Keratinocyte (primary cell): Measurements from ENCODE around the gene TNC. TPM values are rescaled to one million over a fixed set of nuclear protein-coding genes. Genes with fewer than 3 reads are reported as not detected.

Source experiments
- DNase-seq: peaks from one replicate; pipeline ENCODE4 v3.0.0-alpha.2; 2011; ENCODE audit warnings: low read depth, missing footprints, low spot score
- FAIRE-seq: peaks from 2 replicates; lab custom pipeline; 2011; peaks lifted over from hg19 to GRCh38; lab: Jason Lieb, UNC
- H2AFZ ChIP-seq: 2 replicates; pipeline ENCODE4 v1.6.0; 2012; ENCODE audit warnings: low read length, control low read depth, inconsistent platforms; ENCODE audit not compliant: control insufficient read depth
- H3K27ac ChIP-seq: 2 replicates; pipeline ENCODE4 v1.5.1; 2011; ENCODE audit warnings: low read length; ENCODE audit not compliant: control insufficient read depth, insufficient read depth
- H3K27me3 ChIP-seq: 3 replicates; pipeline ENCODE4 v1.6.0; 2011; ENCODE audit warnings: low read length; ENCODE audit not compliant: control insufficient read depth, insufficient read depth; ENCODE audit errors: extremely low read depth
- H3K36me3 ChIP-seq, 2 experiments: 2 replicates in 1 of 2; 3 replicates in 1 of 2; pipeline ENCODE4 v1.5.1; 2011; ENCODE audit warnings: low read length in 2 of 2, mild to moderate bottlenecking in 1 of 2; ENCODE audit not compliant: control insufficient read depth in 2 of 2, insufficient read depth in 2 of 2; ENCODE audit errors: extremely low read depth in 1 of 2
- H3K4me1 ChIP-seq: 3 replicates; pipeline ENCODE4 v1.5.1; 2011; ENCODE audit warnings: low read length; ENCODE audit not compliant: control insufficient read depth, insufficient read depth; ENCODE audit errors: extremely low read depth
- H3K4me2 ChIP-seq: 3 replicates; pipeline ENCODE4 v1.6.0; 2011; ENCODE audit warnings: low read depth, low read length; ENCODE audit not compliant: control insufficient read depth, insufficient read depth; ENCODE audit errors: extremely low read depth
- H3K4me3 ChIP-seq, 3 experiments: fragments of 200-600 bp in 1 of 3; sonication (generic) in 1 of 3; 2 replicates in 2 of 3; 3 replicates in 1 of 3; pipeline ENCODE4 v1.5.1; 2011 to 2016; ENCODE audit warnings: low read length in 3 of 3, mild to moderate bottlenecking in 3 of 3, control low read depth in 2 of 3, inconsistent platforms in 1 of 3, low read depth in 1 of 3, mixed read lengths in 1 of 3, mixed run types in 1 of 3, moderate library complexity in 1 of 3; ENCODE audit not compliant: control insufficient read depth in 2 of 3, insufficient read depth in 2 of 3; ENCODE audit errors: extremely low read depth in 1 of 3
- H3K79me2 ChIP-seq: 2 replicates; pipeline ENCODE4 v1.6.0; 2012; ENCODE audit warnings: low read length; ENCODE audit not compliant: control insufficient read depth, insufficient read depth
- H3K9ac ChIP-seq: 3 replicates; pipeline ENCODE4 v1.6.0; 2011; ENCODE audit warnings: low read length; ENCODE audit not compliant: control insufficient read depth, insufficient read depth; ENCODE audit errors: extremely low read depth
- H3K9me1 ChIP-seq: 3 replicates; pipeline ENCODE4 v1.6.0; 2011; ENCODE audit warnings: low read length; ENCODE audit not compliant: control insufficient read depth, insufficient read depth; ENCODE audit errors: extremely low read depth
- H3K9me3 ChIP-seq: 2 replicates; pipeline ENCODE4 v1.5.1; 2012; ENCODE audit warnings: low read depth, low read length; ENCODE audit not compliant: control insufficient read depth
- H4K20me1 ChIP-seq: 3 replicates; pipeline ENCODE4 v1.6.0; 2011; ENCODE audit warnings: low read length; ENCODE audit not compliant: control insufficient read depth, insufficient read depth; ENCODE audit errors: extremely low read depth
- EZH2 ChIP-seq: IDR thresholded peaks from one replicate; pipeline ENCODE4 v1.6.1; 2012; ENCODE audit warnings: inconsistent platforms, mild to moderate bottlenecking, low read length, moderate library complexity
- dilution Hi-C: fragments of 300-500 bp; cut with MboI; formaldehyde crosslinking; loops from one replicate; pipeline ENCODE4 v1.7.0; 2020; ENCODE audit warnings: low sequenced_read_pairs; ENCODE audit not compliant: extremely low pct_ligation_motif_present
- polyA plus RNA-seq, 5 experiments: library from polyadenylated mRNA; depleted of rRNA in 3 of 5; stranded (reverse) in 3 of 5; stranded (forward) in 1 of 5; unstranded in 1 of 5; fragments of >200 nt; gene quantifications; 1 replicate in 1 of 5; 2 replicates in 3 of 5; 3 replicates in 1 of 5; pipeline versions ENCODE4 v1.2.1 to v1.2.3, GENCODE V29; 2011 to 2012; ENCODE audit warnings: missing spikeins in 2 of 5, low read depth in 1 of 5, low replicate concordance in 1 of 5
- TF ChIP-seq, protein P1 (sequence below), 3 experiments: IDR thresholded peaks in 1 of 3; conservative IDR thresholded peaks in 1 of 3; optimal IDR thresholded peaks in 1 of 3; 2 replicates in 2 of 3; 3 replicates in 1 of 3; pipeline versions ENCODE3 to v1.5.1; 2011; ENCODE audit warnings: low read length in 3 of 3, mild to moderate bottlenecking in 3 of 3, moderate library complexity in 2 of 3, control low read depth in 1 of 3, inconsistent platforms in 1 of 3; ENCODE audit not compliant: insufficient read depth in 2 of 3; ENCODE audit errors: extremely low read depth in 1 of 3

The TNC gene
- polyA plus RNA-seq, 1 donor (not counting 4 experiments of a cell fraction or from before 2014, with no cell fraction given): 58.7 TPM

- Histone ChIP-seq H3K27me3 (no peaks in the 10 kb centered on the region), H2AFZ (no peak overlapping the region), H3K9me3 (no peaks in the 10 kb centered on the region), H3K4me3 (no peak overlapping the region), H3K9me1 (no peaks in the 10 kb centered on the region), H4K20me1 (no peaks in the 10 kb centered on the region), H3K79me2 (no peaks in the 10 kb centered on the region), H3K9ac (no peak overlapping the region), H3K4me2 (no peak overlapping the region), H3K36me3 (peaks cover 0 to 25% of the 10 kb centered on the region in 2 experiments), H3K27ac (no peak overlapping the region), H3K4me1 (no peaks in the 10 kb centered on the region)
- FAIRE-seq (no peak), DNase-seq (no peak)
- dilution Hi-C loops: no loop called here
- TF ChIP-seq EZH2: no peak
- TF ChIP-seq, protein P1, sequence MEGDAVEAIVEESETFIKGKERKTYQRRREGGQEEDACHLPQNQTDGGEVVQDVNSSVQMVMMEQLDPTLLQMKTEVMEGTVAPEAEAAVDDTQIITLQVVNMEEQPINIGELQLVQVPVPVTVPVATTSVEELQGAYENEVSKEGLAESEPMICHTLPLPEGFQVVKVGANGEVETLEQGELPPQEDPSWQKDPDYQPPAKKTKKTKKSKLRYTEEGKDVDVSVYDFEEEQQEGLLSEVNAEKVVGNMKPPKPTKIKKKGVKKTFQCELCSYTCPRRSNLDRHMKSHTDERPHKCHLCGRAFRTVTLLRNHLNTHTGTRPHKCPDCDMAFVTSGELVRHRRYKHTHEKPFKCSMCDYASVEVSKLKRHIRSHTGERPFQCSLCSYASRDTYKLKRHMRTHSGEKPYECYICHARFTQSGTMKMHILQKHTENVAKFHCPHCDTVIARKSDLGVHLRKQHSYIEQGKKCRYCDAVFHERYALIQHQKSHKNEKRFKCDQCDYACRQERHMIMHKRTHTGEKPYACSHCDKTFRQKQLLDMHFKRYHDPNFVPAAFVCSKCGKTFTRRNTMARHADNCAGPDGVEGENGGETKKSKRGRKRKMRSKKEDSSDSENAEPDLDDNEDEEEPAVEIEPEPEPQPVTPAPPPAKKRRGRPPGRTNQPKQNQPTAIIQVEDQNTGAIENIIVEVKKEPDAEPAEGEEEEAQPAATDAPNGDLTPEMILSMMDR (optimal IDR thresholded peaks at IDR 0.05 in 1 of 3, IDR thresholded peaks at IDR 0.05 in 1 of 3, conservative IDR thresholded peaks at IDR 0.05 in 1 of 3; ENCODE audit: extremely low read depth in 1 of 3, insufficient read depth in 2 of 3, low read length in 3 of 3): no peak
Measured at GRCh38 chr9:115042781-115043509, 75.0 kb downstream of the TNC start.

- Histone ChIP-seq H3K9me1 (no peaks in the 10 kb centered on the region), H3K9me3 (no peaks in the 10 kb centered on the region), H2AFZ (no peak overlapping the region), H3K36me3 (peaks cover 0 to 34% of the 10 kb centered on the region in 2 experiments), H3K79me2 (no peaks in the 10 kb centered on the region), H3K27me3 (no peaks in the 10 kb centered on the region), H3K4me2 (no peak overlapping the region), H3K4me1 (peaks cover 24% of the 10 kb centered on the region), H4K20me1 (no peaks in the 10 kb centered on the region), H3K27ac (no peak overlapping the region), H3K9ac (no peak overlapping the region), H3K4me3 (no peak overlapping the region)
- DNase-seq (no peak), FAIRE-seq (no peak)
- TF ChIP-seq EZH2: no peak
- TF ChIP-seq, protein P1 (optimal IDR thresholded peaks at IDR 0.05 in 1 of 3, IDR thresholded peaks at IDR 0.05 in 1 of 3, conservative IDR thresholded peaks at IDR 0.05 in 1 of 3; ENCODE audit: extremely low read depth in 1 of 3, insufficient read depth in 2 of 3, low read length in 3 of 3): no peak
- dilution Hi-C loops: no loop called here
Measured at GRCh38 chr9:115039516-115040120, 78.3 kb downstream of the TNC start.
